ENCODE data around the gene LY9. TPM values are rescaled to one million over a fixed set of nuclear protein-coding genes. Genes with fewer than 3 reads are reported as not detected.

Gene LY9
- total and polyA plus RNA-seq, 2 of the 13 experiments (the other 11 are each of a cell fraction or from before 2014, with no cell fraction given), result not detected

DNA sequence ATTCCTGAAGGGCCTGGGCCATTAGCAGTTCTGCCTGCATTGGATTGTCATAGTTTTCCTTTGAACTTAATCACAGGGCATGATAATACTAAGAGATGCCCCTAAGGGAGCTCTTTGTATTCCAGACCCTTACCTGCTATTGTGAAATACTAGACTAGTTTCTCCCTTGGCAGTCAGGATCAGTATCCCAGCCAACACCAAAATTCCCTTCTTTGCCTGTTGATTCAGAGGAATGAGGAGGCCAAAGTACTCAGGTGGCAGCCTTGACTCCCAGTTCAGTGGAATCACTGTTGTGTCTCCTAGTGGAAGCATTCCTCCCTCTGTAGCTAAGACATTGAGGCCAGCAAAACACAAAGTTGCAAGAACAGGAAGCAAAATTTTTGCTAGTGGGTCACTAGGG is 36.2 kb upstream of the LY9 start:
- Histone ChIP-seq H3K4me1 (ENCODE audit: insufficient read depth, low read length) (no peaks in the 10 kb centered on the region), H4K20me1 (ENCODE audit: insufficient read depth, low read length) (no peaks in the 10 kb centered on the region), H3K79me2 (ENCODE audit: insufficient read depth, low read length) (no peaks in the 10 kb centered on the region), H3K9ac (ENCODE audit: insufficient read depth, low read depth, low read length) (no peak overlapping the region), H3K9me3 (ENCODE audit: low read length) (no peaks in the 10 kb centered on the region), H3K27me3 (ENCODE audit: control insufficient read depth in 1 of 2, insufficient read depth in 2 of 2, low read length in 2 of 2) (no peaks in the 10 kb centered on the region), H3K4me3 (replicated peaks in 1 of 3; ENCODE audit: insufficient read depth in 1 of 3, low read depth in 2 of 3, low read length in 3 of 3) (no peak overlapping the region), H2AFZ (ENCODE audit: low read length) (no peak overlapping the region), H3K36me3 (replicated peaks in 1 of 2; ENCODE audit: control insufficient read depth in 1 of 2, insufficient read depth in 2 of 2, low read length in 2 of 2) (no peaks in the 10 kb centered on the region), H3K4me2 (ENCODE audit: low read depth, low read length) (no peak overlapping the region), H3K27ac (ENCODE audit: extremely low read length, insufficient read depth, low read length) (no peak overlapping the region)
- DNase-seq (ENCODE audit: low spot score), result no peak
- no peak for FAIRE-seq
- CTCF ChIA-PET (ENCODE audit: low intra/inter-chr PET ratio, low total read pairs), result no interaction called here
- no peak for ATAC-seq
- TF ChIP-seq ZNF720 (CRISPR knock-in tag; IDR thresholded peaks at IDR 0.05), result no peak
- TF ChIP-seq HDAC2 (CRISPR knock-in tag; IDR thresholded peaks at IDR 0.05), result no peak
- no peak for TF ChIP-seq CBX1 (IDR thresholded peaks at IDR 0.05; ENCODE audit: low read depth)
- TF ChIP-seq ZNF564 (CRISPR knock-in tag; IDR thresholded peaks at IDR 0.05), result no peak
- TF ChIP-seq RCOR2 (CRISPR knock-in tag; IDR thresholded peaks at IDR 0.05), result no peak
- TF ChIP-seq, protein P1, sequence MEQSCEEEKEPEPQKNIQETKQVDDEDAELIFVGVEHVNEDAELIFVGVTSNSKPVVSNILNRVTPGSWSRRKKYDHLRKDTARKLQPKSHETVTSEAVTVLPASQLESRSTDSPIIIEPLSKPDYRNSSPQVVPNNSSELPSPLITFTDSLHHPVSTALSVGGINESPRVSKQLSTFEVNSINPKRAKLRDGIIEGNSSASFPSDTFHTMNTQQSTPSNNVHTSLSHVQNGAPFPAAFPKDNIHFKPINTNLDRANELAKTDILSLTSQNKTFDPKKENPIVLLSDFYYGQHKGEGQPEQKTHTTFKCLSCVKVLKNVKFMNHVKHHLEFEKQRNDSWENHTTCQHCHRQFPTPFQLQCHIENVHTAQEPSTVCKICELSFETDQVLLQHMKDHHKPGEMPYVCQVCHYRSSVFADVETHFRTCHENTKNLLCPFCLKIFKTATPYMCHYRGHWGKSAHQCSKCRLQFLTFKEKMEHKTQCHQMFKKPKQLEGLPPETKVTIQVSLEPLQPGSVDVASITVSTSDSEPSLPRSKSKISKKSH (CRISPR knock-in tag; IDR thresholded peaks at IDR 0.05; ENCODE audit: borderline replicate concordance), result no peak
- TF ChIP-seq HNF4A (CRISPR knock-in tag; IDR thresholded peaks at IDR 0.05), result no peak
- TF ChIP-seq NR2C2 (CRISPR knock-in tag; IDR thresholded peaks at IDR 0.05; ENCODE audit: borderline replicate concordance), result no peak
- no peak for TF ChIP-seq RFX3 (CRISPR knock-in tag; IDR thresholded peaks at IDR 0.05)
- no peak for TF ChIP-seq ZNF430 (CRISPR knock-in tag; IDR thresholded peaks at IDR 0.05)
- no peak for TF ChIP-seq CCDC6 (CRISPR knock-in tag; IDR thresholded peaks at IDR 0.05)
- no peak for TF ChIP-seq IKZF5 (CRISPR knock-in tag; IDR thresholded peaks at IDR 0.05)
- no peak for TF ChIP-seq AHR (CRISPR knock-in tag; IDR thresholded peaks at IDR 0.05)
- TF ChIP-seq ZNF230 (CRISPR knock-in tag; IDR thresholded peaks at IDR 0.05), result no peak
- no peak for TF ChIP-seq MEF2D (CRISPR knock-in tag; IDR thresholded peaks at IDR 0.05)
- no peak for TF ChIP-seq PRMT3 (CRISPR knock-in tag; IDR thresholded peaks at IDR 0.05; ENCODE audit: borderline replicate concordance, low read depth)
- no peak for TF ChIP-seq ZNF253 (CRISPR knock-in tag; IDR thresholded peaks at IDR 0.05; ENCODE audit: borderline replicate concordance)
- POLR2A ChIA-PET, result no interaction called here
- in situ Hi-C loops (cut with HindIII; ENCODE audit: extremely low pct_ligation_motif_present, low pct_unique_long_range_greater_than_20kb) (no loop called here), intact Hi-C loops (cut with micrococcal nuclease; ENCODE audit: unreplicated experiment) (no loop called here)
- no TSS peak for BruUV-seq (replicated peaks)

Measured in HepG2 (cell line).